GM19193 (cell line): Measurements from ENCODE around the gene SLC38A8.

ENCODE experiments used
- POLR2A ChIP-seq: IDR thresholded peaks from 4 replicates; pipeline ENCODE4 v1.6.1; 2011; ENCODE audit not compliant: insufficient read depth, insufficient read length; ENCODE audit errors: extremely low read depth

SLC38A8 gene

GRCh38 chr16:84042308-84042878, at the start of gene SLC38A8:
SLC38A8 (minus strand) TSS chr16:84042795; CDS start chr16:84042157, 638 bp downstream.
- no peak for TF ChIP-seq POLR2A

GRCh38 chr16:84091460-84091859, 48.9 kb upstream of the SLC38A8 start:
- TF ChIP-seq POLR2A, result no peak

DNA sequence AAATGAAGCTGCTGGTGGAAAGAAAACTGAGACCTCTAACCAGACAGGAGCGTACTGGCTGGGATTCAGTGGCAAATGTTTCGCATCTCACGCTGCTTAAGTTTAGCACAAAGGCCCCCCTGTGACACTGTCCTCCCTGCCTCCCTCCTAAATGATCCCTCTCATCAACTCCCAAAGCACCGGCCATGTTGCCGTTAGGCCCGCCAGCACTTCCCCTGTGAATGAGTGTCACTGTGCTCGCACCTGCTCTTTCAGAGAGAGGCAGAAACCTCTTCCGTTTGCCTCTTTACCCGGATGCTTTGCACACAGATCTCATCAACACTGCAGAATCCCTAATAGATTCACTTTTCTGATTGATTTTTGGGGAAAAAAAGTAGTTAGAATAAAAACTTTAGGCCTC, 47.6 kb upstream of the SLC38A8 start:
- no peak for TF ChIP-seq POLR2A

- TF ChIP-seq POLR2A, result no peak
Observed at GRCh38 chr16:84088695-84089395, 46.2 kb upstream of the SLC38A8 start.

- TF ChIP-seq POLR2A, result no peak
Observed at GRCh38 chr16:84087466-84088151, 45.0 kb upstream of the SLC38A8 start.

- TF ChIP-seq POLR2A, result no peak
Observed at GRCh38 chr16:84087001-84087400, 44.4 kb upstream of the SLC38A8 start.

GRCh38 chr16:84086341-84086740, 43.7 kb upstream of the SLC38A8 start:
- TF ChIP-seq POLR2A, result no peak

DNA sequence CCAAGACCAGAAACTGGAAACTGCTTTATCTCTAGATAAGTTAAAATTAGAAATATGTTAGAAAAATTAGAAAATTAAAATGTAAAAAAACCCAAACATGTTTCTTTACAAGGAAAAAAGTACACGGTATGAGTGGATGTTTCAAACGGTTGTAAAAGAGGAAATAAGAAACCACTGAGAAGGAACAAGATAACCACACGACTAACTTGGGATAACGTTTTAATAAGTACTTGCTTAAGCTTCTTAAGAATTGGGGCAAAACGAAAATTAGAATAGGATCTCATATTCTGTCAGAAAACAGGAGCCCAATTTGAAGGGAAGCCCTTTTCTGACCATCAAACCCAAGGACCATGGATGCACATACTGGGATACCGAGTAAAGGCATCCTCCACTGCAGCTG, 43.2 kb upstream of the SLC38A8 start:
- TF ChIP-seq POLR2A, result no peak

DNA sequence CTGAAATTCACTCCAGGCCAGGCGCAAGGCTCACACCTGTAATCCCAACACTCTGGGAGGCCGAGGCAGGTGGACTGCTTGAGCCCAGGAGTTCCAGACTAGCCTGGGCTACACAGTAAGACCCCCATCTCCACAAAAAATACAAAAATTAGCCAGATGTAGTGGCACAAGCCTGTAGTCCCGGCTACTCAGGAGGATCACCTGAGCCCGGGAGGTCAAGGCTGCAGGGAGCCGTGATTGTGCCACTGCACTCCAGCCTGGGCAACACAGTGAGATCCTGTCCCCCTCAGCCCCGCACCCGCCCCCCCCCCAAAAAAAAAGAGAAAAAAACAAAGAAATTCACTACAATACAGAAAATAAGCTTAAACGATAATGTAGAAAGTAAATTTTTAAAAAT, 42.7 kb upstream of the SLC38A8 start:
- no peak for TF ChIP-seq POLR2A

DNA sequence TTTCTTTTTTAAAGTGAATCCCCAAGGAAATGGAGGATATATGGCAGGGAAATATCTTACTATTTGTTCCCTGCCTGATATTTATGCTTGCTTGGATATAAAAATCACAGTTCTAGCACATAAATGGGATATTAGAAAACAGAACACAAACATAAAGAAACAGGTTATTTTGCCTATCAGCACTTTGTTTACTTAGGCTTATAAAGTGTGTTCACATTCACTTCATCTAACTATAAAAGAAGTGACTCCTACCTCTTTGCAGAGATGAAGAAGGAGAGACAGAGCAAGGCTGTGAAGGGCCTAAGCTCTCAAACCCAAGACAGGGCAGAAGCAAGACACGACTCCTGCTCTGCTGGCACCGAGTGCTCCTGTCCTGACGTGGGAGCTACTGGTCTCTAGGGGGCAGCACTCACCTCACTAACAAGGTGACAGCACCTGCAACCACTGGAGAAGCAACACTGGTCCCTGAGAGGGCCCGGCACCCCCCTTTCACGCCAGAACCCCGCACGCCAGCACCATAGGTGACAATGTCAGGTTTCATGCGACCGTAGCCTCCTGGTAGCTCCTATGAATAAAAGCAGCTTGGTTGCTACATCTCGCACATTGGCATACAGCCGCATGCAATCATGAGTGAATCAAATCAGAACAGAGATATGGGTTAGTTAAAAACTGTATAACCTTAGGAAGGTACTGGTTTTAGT, 42.1 kb upstream of the SLC38A8 start:
- no peak for TF ChIP-seq POLR2A

DNA sequence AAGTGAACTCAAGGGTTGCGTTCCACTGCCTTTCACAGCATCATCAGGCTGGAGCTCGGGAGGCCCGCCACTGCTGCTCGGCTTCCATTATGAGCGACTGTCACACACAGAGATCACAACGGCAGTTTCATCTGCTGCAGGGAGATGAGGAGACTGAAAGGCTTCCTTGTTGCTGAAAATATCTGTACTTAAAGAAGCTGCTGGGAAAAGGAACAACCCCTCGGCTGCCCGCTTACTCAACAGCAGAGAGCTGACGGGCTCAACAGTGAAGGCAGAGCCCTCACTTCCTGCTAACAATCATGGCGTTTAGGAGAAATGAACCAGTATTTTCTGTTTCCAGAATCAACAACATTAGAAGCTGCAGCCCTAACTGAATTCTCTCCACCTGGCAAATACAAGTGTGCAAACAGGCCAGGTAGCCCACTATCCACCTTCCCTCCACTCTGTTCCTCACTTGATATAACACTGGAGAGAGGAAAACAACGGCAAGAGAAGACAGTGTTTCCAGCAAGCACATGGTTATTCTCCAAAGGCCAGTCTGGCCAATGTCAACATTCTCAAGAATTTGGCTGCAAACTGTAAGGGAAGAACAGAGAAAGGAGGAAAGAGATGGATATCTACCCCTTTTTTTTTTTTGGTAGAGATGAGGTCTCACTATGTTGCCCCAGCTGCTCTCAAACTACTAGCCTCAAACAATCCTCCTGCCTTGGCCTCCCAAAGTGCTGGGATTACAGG, 40.4 kb upstream of the SLC38A8 start:
- no peak for TF ChIP-seq POLR2A

DNA sequence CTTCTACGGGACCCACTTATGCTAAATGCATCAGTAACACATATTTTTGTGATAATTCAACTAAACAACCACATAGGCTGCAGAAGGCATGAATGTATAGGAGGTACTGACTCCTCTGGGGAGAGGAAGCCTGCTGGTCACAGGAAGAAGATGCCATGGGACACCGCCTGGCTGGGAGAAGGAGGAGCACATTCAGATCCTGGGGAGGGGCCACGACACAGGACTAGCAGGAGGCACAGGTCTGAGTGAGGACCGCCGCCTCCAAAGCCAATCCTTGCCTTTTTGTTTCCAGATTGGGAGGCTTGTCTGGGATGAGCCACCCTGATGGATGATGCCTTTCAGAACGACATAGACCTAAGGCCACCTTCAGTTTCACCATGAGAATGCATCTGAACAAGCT, 39.5 kb upstream of the SLC38A8 start:
- no peak for TF ChIP-seq POLR2A

- no peak for TF ChIP-seq POLR2A
Observed at GRCh38 chr16:84081446-84081989, 38.9 kb upstream of the SLC38A8 start.

GRCh38 chr16:84080813-84081212, 38.2 kb upstream of the SLC38A8 start:
- TF ChIP-seq POLR2A, result no peak

DNA sequence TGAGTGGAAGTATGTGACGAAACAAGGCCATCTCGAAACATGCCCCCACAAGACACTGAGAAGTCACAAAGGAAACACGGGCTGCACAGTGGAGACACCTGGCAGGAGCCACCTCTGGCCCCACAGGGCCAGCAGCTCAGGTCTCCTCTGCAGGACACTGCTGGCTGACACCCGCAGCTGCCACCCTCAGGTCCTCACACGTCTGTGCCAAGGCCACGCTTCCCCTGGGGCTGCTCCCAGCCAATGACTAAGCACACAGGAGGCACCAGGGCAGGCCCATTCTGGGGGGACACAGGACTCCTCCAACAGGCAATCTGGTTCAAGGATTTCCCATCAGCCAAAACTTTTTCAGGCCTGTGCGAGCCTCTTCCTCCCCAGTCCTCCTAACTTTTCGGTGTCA, 37.8 kb upstream of the SLC38A8 start:
- no peak for TF ChIP-seq POLR2A

- TF ChIP-seq POLR2A, result no peak
Observed at GRCh38 chr16:84079664-84080063, 37.1 kb upstream of the SLC38A8 start.
